Endothelial cell of umbilical vein (primary cell): ENCODE results near the gene WARS2. TPM values are rescaled to one million over a fixed set of nuclear protein-coding genes. Genes with fewer than 3 reads are reported as not detected.

Experiments
- BruUV-seq: library from RNA; stranded (reverse); fragments of 400-500 nt; replicated peaks from 2 replicates; lab custom pipeline; 2021; lab: Mats Ljungman, UMichigan
- CTCF ChIA-PET: fragments of 300-600, 350-600 bp; sonication (Branson Sonifier 250); formaldehyde crosslinking; loops from one replicate; lab custom pipeline; 2021; ENCODE audit warnings: antibody characterized with exemption, inconsistent platforms; lab: Charles Lee
- POLR2A ChIA-PET: fragments of 300-600, 350-600 bp; sonication (Branson Sonifier 250); formaldehyde crosslinking; loops from one replicate; lab custom pipeline; 2021; ENCODE audit warnings: antibody characterized with exemption, inconsistent platforms; lab: Charles Lee
- DNase-seq: peaks from one replicate; pipeline ENCODE4 v3.0.0-alpha.2; 2011; ENCODE audit warnings: low read depth, low spot score
- FAIRE-seq: peaks from 2 replicates; lab custom pipeline; 2011; peaks lifted over from hg19 to GRCh38; lab: Jason Lieb, UNC
- H2AFZ ChIP-seq: 2 replicates; pipeline ENCODE4 v1.6.0; 2012; ENCODE audit warnings: low read depth, low read length, control low read depth, inconsistent platforms
- H3K27ac ChIP-seq: 2 replicates; pipeline ENCODE4 v1.5.1; 2011; ENCODE audit warnings: low read depth, mild to moderate bottlenecking, control low read depth, low read length, moderate library complexity; ENCODE audit not compliant: insufficient read depth
- H3K27me3 ChIP-seq, 2 experiments: 2 replicates each; pipeline versions ENCODE4 v1.6.0 to v1.6.1; 2011; ENCODE audit warnings: low read length in 2 of 2, mixed read lengths in 1 of 2; ENCODE audit not compliant: control insufficient read depth in 2 of 2, insufficient read depth in 2 of 2
- H3K36me3 ChIP-seq, 2 experiments: 2 replicates in 1 of 2; 3 replicates in 1 of 2; pipeline ENCODE4 v1.5.1; 2011; ENCODE audit warnings: low read length in 2 of 2, mild to moderate bottlenecking in 1 of 2, moderate library complexity in 1 of 2; ENCODE audit not compliant: control insufficient read depth in 2 of 2, insufficient read depth in 2 of 2; ENCODE audit errors: extremely low read depth in 1 of 2
- H3K4me1 ChIP-seq: 3 replicates; pipeline ENCODE4 v1.5.1; 2011; ENCODE audit warnings: mild to moderate bottlenecking, low read length; ENCODE audit not compliant: control insufficient read depth, insufficient read depth; ENCODE audit errors: extremely low read depth
- H3K4me2 ChIP-seq: 2 replicates; pipeline ENCODE4 v1.6.1; 2011; ENCODE audit warnings: low read length, control low read depth, mixed read lengths; ENCODE audit not compliant: insufficient read depth
- H3K4me3 ChIP-seq, 3 experiments: fragments of 200-600 bp in 1 of 3; sonication (generic), shearing (Covaris generic) in 1 of 3; replicated peaks in 1 of 3; 2 replicates each; pipeline ENCODE4 v1.5.1; 2011 to 2016; ENCODE audit warnings: control low read depth in 3 of 3, low read length in 3 of 3, mild to moderate bottlenecking in 2 of 3, inconsistent platforms in 1 of 3, low read depth in 1 of 3, moderate library complexity in 1 of 3; ENCODE audit not compliant: insufficient read depth in 1 of 3
- H3K79me2 ChIP-seq: 2 replicates; pipeline ENCODE4 v1.6.0; 2012; ENCODE audit warnings: low read length, inconsistent platforms; ENCODE audit not compliant: control insufficient read depth, insufficient read depth
- H3K9ac ChIP-seq: replicated peaks from 2 replicates; pipeline ENCODE3; 2011; ENCODE audit warnings: low read length, control low read depth; ENCODE audit not compliant: insufficient read depth; ENCODE audit errors: extremely low read depth
- H3K9me1 ChIP-seq: replicated peaks from 3 replicates; pipeline ENCODE4 v1.6.0; 2011; ENCODE audit warnings: mild to moderate bottlenecking, low read length; ENCODE audit not compliant: control insufficient read depth, insufficient read depth; ENCODE audit errors: extremely low read depth
- H3K9me3 ChIP-seq: replicated peaks from 2 replicates; pipeline ENCODE4 v1.5.1; 2012; ENCODE audit warnings: low read length, inconsistent platforms; ENCODE audit not compliant: control insufficient read depth, insufficient read depth
- H4K20me1 ChIP-seq: replicated peaks from 2 replicates; pipeline ENCODE3; 2011; ENCODE audit warnings: mild to moderate bottlenecking, low read length; ENCODE audit not compliant: control insufficient read depth, insufficient read depth; ENCODE audit errors: extremely low read depth
- CTCF ChIP-seq, 2 donors: IDR thresholded peaks; 1 replicate in 1 of 2; 2 replicates in 1 of 2; pipeline ENCODE4 v1.5.1; 2011; ENCODE audit warnings: low read length in 2 of 2, mild to moderate bottlenecking in 2 of 2, moderate library complexity in 2 of 2, control low read depth in 1 of 2, inconsistent platforms in 1 of 2, low read depth in 1 of 2; ENCODE audit not compliant: insufficient read depth in 1 of 2; ENCODE audit errors: extremely low read depth in 1 of 2
- EZH2 ChIP-seq: IDR thresholded peaks from 2 replicates; pipeline ENCODE4 v1.6.1; 2012; ENCODE audit warnings: borderline replicate concordance, low read depth, mild to moderate bottlenecking, moderate library complexity, low read length, inconsistent platforms; ENCODE audit not compliant: severe bottlenecking
- FOS ChIP-seq: IDR thresholded peaks from 2 replicates; pipeline ENCODE4 v1.6.1; 2011; ENCODE audit warnings: mild to moderate bottlenecking, low read length, moderate library complexity, borderline replicate concordance; ENCODE audit not compliant: insufficient read depth
- GATA2 ChIP-seq: IDR thresholded peaks from 2 replicates; pipeline ENCODE4 v1.7.0; 2011; ENCODE audit warnings: low read depth, mild to moderate bottlenecking, moderate library complexity, mixed read lengths, low read length; ENCODE audit not compliant: insufficient read length, insufficient read depth
- JUN ChIP-seq: IDR thresholded peaks from 2 replicates; pipeline ENCODE4 v1.6.1; 2011; ENCODE audit warnings: borderline replicate concordance, low read depth; ENCODE audit not compliant: insufficient read length, insufficient read depth
- MAX ChIP-seq: IDR thresholded peaks from 2 replicates; pipeline ENCODE4 v1.6.1; 2011; ENCODE audit not compliant: insufficient read depth, insufficient read length
- MYC ChIP-seq: IDR thresholded peaks from one replicate; pipeline ENCODE4 v1.6.1; 2011; ENCODE audit warnings: mild to moderate bottlenecking, low read depth, low read length
- POLR2A ChIP-seq: IDR thresholded peaks from 2 replicates; pipeline ENCODE4 v1.6.1; 2012; ENCODE audit warnings: low read depth, mild to moderate bottlenecking, control low read depth, low read length
- POLR2AphosphoS5 ChIP-seq: IDR thresholded peaks from 2 replicates; pipeline ENCODE4 v1.6.1; 2012; ENCODE audit warnings: low read depth, mild to moderate bottlenecking, control low read depth, low read length, moderate library complexity; ENCODE audit not compliant: insufficient read depth
- dilution Hi-C: fragments of 300-500 bp; cut with MboI; formaldehyde crosslinking; loops from one replicate; pipeline ENCODE4 v1.15.0; 2019; ENCODE audit warnings: low sequenced_read_pairs; ENCODE audit not compliant: extremely low pct_ligation_motif_present
- intact Hi-C: fragments of 100-400 bp; cut with micrococcal nuclease; formaldehyde crosslinking; loops from one replicate; pipeline ENCODE4 v1.10.0; 2022
- polyA plus RNA-seq, 4 experiments: library from polyadenylated mRNA; depleted of rRNA in 3 of 4; stranded (reverse) in 3 of 4; unstranded in 1 of 4; fragments of >200 nt; gene quantifications; 2 replicates each; pipeline versions ENCODE4 v1.2.1 to v1.2.3, GENCODE V29; 2011 to 2012; ENCODE audit warnings: missing spikeins in 1 of 4
- total RNA-seq: library from RNA; stranded (reverse); gene quantifications from 2 replicates; pipeline ENCODE4 v1.2.3, GENCODE V29; 2021

The WARS2 gene
- total and polyA plus RNA-seq, 2 donors (not counting 3 experiments of a cell fraction or from before 2014, with no cell fraction given), result 5.9 to 11.8 TPM

GRCh38 chr1:119010201-119010600 is 130.3 kb downstream of the WARS2 start:
- Histone ChIP-seq H3K9me3 (no peaks in the 10 kb centered on the region), H4K20me1 (no peaks in the 10 kb centered on the region), H3K79me2 (no peaks in the 10 kb centered on the region), H3K9me1 (no peaks in the 10 kb centered on the region), H3K36me3 (no peaks in the 10 kb centered on the region), H3K9ac (no peak overlapping the region), H3K27me3 (peaks cover 45 to 55% of the 10 kb centered on the region in 2 experiments), H3K4me3 (no peak overlapping the region), H3K4me2 (no peak overlapping the region), H3K27ac (no peak overlapping the region), H2AFZ (no peak overlapping the region), H3K4me1 (peaks cover 10% of the 10 kb centered on the region)
- ChIA-PET POLR2A (no interaction called here), CTCF (interaction anchor here (1.4 to 2.7 kb wide), 2 partner anchors 14 to 859 kb away, joined by 4 to 69 read pairs; no protein-coding TSS in a partner anchor)
- TF ChIP-seq POLR2AphosphoS5, result no peak
- TF ChIP-seq MAX, result no peak
- no peak for TF ChIP-seq POLR2A
- peak; percentile 39 for TF ChIP-seq EZH2
- FAIRE-seq, result no peak
- dilution Hi-C loops (no loop called here), intact Hi-C loops (no loop called here)
- DNase-seq, result no peak
- no TSS peak for BruUV-seq

GRCh38 chr1:119009312-119009655 is 131.2 kb downstream of the WARS2 start:
- no peak for FAIRE-seq
- no peak for DNase-seq
- CTCF ChIA-PET, result interaction anchor here (0.6 to 2.7 kb wide), 27 partner anchors 9 to 1041 kb away, joined by 3 to 69 read pairs (median 5); no protein-coding TSS in a partner anchor
- no TSS peak for BruUV-seq
- peaks cover 10% of the 10 kb centered on the region for H3K4me1 ChIP-seq
- H3K27ac ChIP-seq, result no peak overlapping the region
- H3K79me2 ChIP-seq, result no peaks in the 10 kb centered on the region
- intact Hi-C loops, result loop anchor here (5.0 to 10.0 kb wide), 2 partner anchors 268 to 934 kb away; no protein-coding TSS in a partner anchor
- no peaks in the 10 kb centered on the region for H3K36me3 ChIP-seq
- no peak overlapping the region for H3K4me3 ChIP-seq
- H3K9me3 ChIP-seq, result no peaks in the 10 kb centered on the region
- dilution Hi-C loops, result no loop called here
- no peaks in the 10 kb centered on the region for H3K9me1 ChIP-seq
- H4K20me1 ChIP-seq, result no peaks in the 10 kb centered on the region
- TF ChIP-seq POLR2A (no peak), FOS (no peak), MAX (no peak), JUN (no peak), CTCF (IDR thresholded peaks at IDR 0.05; ENCODE audit: extremely low read depth in 1 of 2, insufficient read depth in 1 of 2, low read depth in 1 of 2, low read length in 2 of 2) (no peak), MYC (no peak), EZH2 (no peak), POLR2AphosphoS5 (no peak), GATA2 (no peak)
- POLR2A ChIA-PET, result no interaction called here
- H3K4me2 ChIP-seq, result no peak overlapping the region
- H3K27me3 ChIP-seq, result peaks cover 54 to 64% of the 10 kb centered on the region in 2 experiments
- no peak overlapping the region for H3K9ac ChIP-seq
- H2AFZ ChIP-seq, result no peak overlapping the region
